Osteocyte (in vitro differentiated cells): ENCODE measurements around the gene PPM1H. TPM values are rescaled to one million over a fixed set of nuclear protein-coding genes. Genes with fewer than 3 reads are reported as not detected.

Experiments used
- DNase-seq: peaks from one replicate; pipeline ENCODE4 v3.0.0; 2021; ENCODE audit warnings: mixed read lengths; ENCODE audit not compliant: unreplicated experiment; ENCODE audit errors: extremely low spot score
- H3K27ac Mint-ChIP-seq: one replicate; pipeline ENCODE4 v1.8.0; 2021; ENCODE audit warnings: mild to moderate bottlenecking, mixed read lengths; ENCODE audit not compliant: unreplicated experiment
- H3K27me3 Mint-ChIP-seq: one replicate; pipeline ENCODE4 v1.8.0; 2021; ENCODE audit warnings: mixed read lengths; ENCODE audit not compliant: unreplicated experiment
- H3K36me3 Mint-ChIP-seq: one replicate; pipeline ENCODE4 v1.8.0; 2021; ENCODE audit warnings: mixed read lengths; ENCODE audit not compliant: unreplicated experiment
- H3K4me1 Mint-ChIP-seq: one replicate; pipeline ENCODE4 v1.8.0; 2021; ENCODE audit warnings: mixed read lengths; ENCODE audit not compliant: unreplicated experiment
- H3K4me3 Mint-ChIP-seq: one replicate; pipeline ENCODE4 v1.8.0; 2021; ENCODE audit warnings: mild to moderate bottlenecking, moderate library complexity, mixed read lengths; ENCODE audit not compliant: unreplicated experiment
- H3K9me3 Mint-ChIP-seq: one replicate; pipeline ENCODE4 v1.8.0; 2021; ENCODE audit warnings: mixed read lengths; ENCODE audit not compliant: unreplicated experiment
- total RNA-seq: library from RNA; stranded (reverse); gene quantifications from 2 replicates; pipeline ENCODE4 v1.2.1, GENCODE V29; 2021
- TF ChIP-seq, protein P1 (sequence below): fragments of 200-600 bp; sonication (generic); IDR thresholded peaks from 2 replicates; pipeline ENCODE4 v1.5.0; 2021; ENCODE audit warnings: antibody characterized with exemption, mild to moderate bottlenecking, moderate library complexity

The PPM1H gene
- total RNA-seq, 1 donor from 2014 or later = 60.8 TPM

DNA sequence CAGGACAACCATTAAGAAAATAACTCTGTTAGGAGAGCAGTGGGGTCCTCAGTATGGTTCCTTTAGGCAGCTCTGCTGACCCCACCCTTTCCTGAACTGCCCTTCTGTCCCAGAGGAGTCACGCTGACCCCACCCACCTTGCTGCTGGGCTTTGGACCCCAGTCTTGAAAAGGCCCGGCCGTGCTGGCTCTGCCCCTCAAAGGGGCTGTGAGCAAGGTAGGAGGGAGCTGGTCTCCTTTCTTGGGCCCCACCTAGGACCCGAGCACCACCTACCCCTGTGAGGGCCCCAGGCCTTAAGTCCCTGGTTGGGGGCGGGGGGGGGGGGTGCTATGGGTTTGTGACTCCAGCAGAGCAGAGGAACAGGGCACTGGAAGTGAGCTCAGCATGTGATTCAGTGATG lies 297.3 kb downstream of the PPM1H start:
- Mint-ChIP-seq H3K4me3 (no peak overlapping the region), H3K36me3 (no peaks in the 10 kb centered on the region), H3K27ac (no peak overlapping the region), H3K4me1 (peaks cover 19% of the 10 kb centered on the region), H3K9me3 (no peaks in the 10 kb centered on the region), H3K27me3 (no peaks in the 10 kb centered on the region)
- no peak for DNase-seq
- TF ChIP-seq, protein P1, sequence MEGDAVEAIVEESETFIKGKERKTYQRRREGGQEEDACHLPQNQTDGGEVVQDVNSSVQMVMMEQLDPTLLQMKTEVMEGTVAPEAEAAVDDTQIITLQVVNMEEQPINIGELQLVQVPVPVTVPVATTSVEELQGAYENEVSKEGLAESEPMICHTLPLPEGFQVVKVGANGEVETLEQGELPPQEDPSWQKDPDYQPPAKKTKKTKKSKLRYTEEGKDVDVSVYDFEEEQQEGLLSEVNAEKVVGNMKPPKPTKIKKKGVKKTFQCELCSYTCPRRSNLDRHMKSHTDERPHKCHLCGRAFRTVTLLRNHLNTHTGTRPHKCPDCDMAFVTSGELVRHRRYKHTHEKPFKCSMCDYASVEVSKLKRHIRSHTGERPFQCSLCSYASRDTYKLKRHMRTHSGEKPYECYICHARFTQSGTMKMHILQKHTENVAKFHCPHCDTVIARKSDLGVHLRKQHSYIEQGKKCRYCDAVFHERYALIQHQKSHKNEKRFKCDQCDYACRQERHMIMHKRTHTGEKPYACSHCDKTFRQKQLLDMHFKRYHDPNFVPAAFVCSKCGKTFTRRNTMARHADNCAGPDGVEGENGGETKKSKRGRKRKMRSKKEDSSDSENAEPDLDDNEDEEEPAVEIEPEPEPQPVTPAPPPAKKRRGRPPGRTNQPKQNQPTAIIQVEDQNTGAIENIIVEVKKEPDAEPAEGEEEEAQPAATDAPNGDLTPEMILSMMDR = no peak

DNA sequence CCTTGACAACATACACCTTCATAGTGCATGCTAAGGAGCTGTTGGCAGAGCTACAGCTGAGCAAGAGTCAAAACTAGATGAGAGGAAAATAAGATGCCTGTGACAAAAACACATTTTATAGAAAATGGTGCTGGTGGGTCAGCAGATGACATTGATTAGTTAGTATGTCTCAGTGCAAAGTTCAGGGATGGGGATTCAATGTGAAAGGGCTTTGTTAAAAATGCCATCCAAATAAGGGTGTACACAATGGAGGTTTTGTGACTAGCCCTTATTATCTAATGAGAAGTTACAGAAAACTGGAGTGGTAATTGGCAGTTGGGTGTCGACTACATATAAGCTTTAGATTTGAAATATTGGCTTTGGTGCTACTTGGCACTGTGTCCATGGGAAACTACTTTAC lies 299.3 kb downstream of the PPM1H start:
- no peak overlapping the region for H3K27ac Mint-ChIP-seq
- H3K4me3 Mint-ChIP-seq = no peak overlapping the region
- no peaks in the 10 kb centered on the region for H3K9me3 Mint-ChIP-seq
- H3K36me3 Mint-ChIP-seq = no peaks in the 10 kb centered on the region
- peaks cover 20% of the 10 kb centered on the region for H3K4me1 Mint-ChIP-seq
- TF ChIP-seq, protein P1 = no peak
- no peaks in the 10 kb centered on the region for H3K27me3 Mint-ChIP-seq
- no peak for DNase-seq

DNA sequence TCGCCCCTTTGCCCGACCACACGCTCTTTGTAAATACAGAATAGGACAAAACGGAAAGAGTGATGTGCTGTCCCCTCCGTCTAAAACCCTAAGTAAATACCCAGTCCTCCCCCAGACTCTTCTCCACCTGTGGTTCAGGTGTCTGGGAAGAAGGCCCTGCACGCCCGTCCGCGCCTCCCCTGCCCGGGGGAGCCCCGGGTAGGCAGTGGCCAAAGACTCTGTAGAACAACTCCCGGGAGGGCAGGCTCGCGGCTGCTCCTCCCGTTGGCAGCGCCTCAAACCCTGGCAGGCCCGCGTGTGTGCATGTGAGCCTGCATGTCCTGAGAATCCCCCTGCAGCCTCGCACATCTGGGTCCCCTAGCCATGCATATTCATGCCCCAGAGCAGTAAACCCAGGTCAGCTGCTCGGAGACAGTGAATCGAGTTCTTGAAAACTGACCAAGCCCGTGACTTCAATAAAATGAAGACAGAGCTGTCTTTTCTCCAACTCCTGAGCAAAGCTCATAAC lies 302.5 kb downstream of the PPM1H start:
- no peak for DNase-seq
- Mint-ChIP-seq H3K4me1 (peaks cover 26% of the 10 kb centered on the region), H3K4me3 (peak overlapping the region; percentile 75), H3K36me3 (peaks cover 2% of the 10 kb centered on the region), H3K27me3 (peaks cover 6% of the 10 kb centered on the region), H3K27ac (peak overlapping the region; percentile 41), H3K9me3 (no peaks in the 10 kb centered on the region)
- TF ChIP-seq, protein P1 = no peak

DNA sequence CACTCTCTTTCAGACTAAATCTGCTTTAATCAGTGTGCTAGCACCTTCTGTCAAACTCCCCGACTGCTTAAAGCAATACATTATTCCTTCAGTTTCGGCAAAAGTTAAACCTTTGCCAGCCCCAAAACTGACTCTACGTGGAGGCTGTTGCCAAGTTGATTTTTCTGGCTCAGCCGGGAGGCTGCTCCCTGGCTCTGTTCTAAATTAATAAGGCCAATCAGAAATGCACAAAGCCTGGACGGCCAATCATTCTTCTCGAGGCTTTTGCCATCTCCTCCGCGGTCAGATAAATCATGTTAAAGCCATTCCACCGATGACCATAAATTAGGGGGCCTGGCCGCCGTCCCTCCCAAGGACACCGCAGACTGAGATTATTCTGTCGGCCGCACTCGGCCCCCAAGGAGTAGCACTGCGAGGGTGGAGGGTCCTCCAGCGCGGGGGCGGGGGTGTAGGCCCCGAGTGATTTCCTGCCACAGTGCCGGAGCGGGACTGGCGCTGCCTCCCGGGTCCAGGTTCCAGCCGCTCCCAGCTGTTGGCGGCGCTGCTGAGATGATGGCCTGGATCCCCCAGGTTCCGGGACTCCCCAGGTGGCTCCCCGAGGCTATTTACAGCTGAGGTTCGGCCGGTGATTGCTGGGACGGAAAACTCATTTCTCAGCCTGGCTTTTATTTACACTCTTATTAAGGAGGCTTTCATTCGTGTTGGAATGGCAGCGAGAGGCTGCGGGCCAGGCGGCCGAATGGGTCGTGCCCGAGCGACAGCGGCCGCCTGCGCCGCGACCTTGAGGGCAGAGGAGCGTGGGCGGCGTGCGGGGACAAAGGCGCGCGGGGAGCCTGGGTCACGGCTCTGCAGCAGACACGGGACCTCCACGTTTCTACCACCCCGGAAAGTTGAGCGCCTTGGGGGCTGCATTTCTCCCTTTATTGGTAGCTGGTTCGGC lies 303.2 kb downstream of the PPM1H start:
- Mint-ChIP-seq H3K4me1 (peaks cover 26% of the 10 kb centered on the region), H3K27ac (peak overlapping the region; percentile 51), H3K27me3 (peaks cover 6% of the 10 kb centered on the region), H3K9me3 (no peaks in the 10 kb centered on the region), H3K36me3 (peaks cover 2% of the 10 kb centered on the region), H3K4me3 (peak overlapping the region; percentile 75)
- DNase-seq = no peak
- TF ChIP-seq, protein P1 = peak; percentile 46
